ENCODE data around the gene PRKN.

DNA sequence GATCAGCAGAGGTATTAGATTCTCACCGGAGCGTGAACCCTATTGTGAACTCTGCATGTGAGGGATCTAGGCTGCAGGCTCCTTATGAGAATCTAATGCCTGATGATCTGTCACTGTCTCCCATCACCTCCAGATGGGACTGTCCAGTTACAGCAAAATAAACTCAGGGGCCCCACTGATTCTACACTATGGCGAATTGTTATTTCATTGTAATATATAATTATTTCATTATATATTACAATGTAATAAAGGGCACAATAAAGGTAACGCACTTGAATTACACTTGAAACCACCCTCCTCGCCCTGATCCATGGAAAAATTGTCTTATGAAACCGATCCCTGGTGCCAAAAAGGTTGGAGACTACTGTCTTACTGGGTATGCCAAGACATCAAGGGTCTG is 18.6 kb downstream of the PRKN start:
- no peak for TF ChIP-seq CTCF (conservative IDR thresholded peaks at IDR 0.05)
- TF ChIP-seq EZH2 (IDR thresholded peaks at IDR 0.05; ENCODE audit: low read depth): no peak
